ENCODE measurements around the gene SPARC.

GRCh38 chr5:151706906-151707305 is 20.2 kb upstream of the SPARC start:
- TF ChIP-seq POLR2A (IDR thresholded peaks at IDR 0.05) (no peak), CTCF (IDR thresholded peaks at IDR 0.05) (no peak)

Data from Peyer's patch (tissue), 4 donors.